ENCODE measurements around the gene C18orf63. TPM values are rescaled to one million over a fixed set of nuclear protein-coding genes. Genes with fewer than 3 reads are reported as not detected.

C18orf63 gene
- total and polyA plus RNA-seq, 4 donors = not detected

- DNase-seq (ENCODE audit: low spot score) = no peak
- H3K9me3 ChIP-seq (ENCODE audit: control insufficient read depth in 4 of 4, low read length in 3 of 4) = no peaks in the 10 kb centered on the region
- peaks cover 0 to 3% (median 0%) of the 10 kb centered on the region in 4 donors for H3K4me1 ChIP-seq (ENCODE audit: control insufficient read depth in 4 of 4, insufficient read depth in 4 of 4, low read length in 3 of 4)
- 96% methylated on average over 20 of the region's 20 CpGs for WGBS
- H3K36me3 ChIP-seq (ENCODE audit: control insufficient read depth in 4 of 4, insufficient read depth in 3 of 4, low read depth in 1 of 4, low read length in 3 of 4) = no peaks in the 10 kb centered on the region
- no peak for TF ChIP-seq RXRA (IDR thresholded peaks at IDR 0.05)
- H3K27ac ChIP-seq (ENCODE audit: low read depth in 1 of 2, low read length in 2 of 2) = no peak overlapping the region
- H3K27me3 ChIP-seq (ENCODE audit: control insufficient read depth in 4 of 4, insufficient read depth in 4 of 4, low read length in 3 of 4) = no peaks in the 10 kb centered on the region
- H3K9ac ChIP-seq (ENCODE audit: low read depth in 1 of 2, low read length in 2 of 2) = no peak overlapping the region
- no peak overlapping the region for H3K4me3 ChIP-seq (ENCODE audit: low read depth in 1 of 3, low read length in 3 of 3)
Observed at GRCh38 chr18:74389991-74390390, 74.4 kb downstream of the C18orf63 start.

GRCh38 chr18:74390900-74391299 is 75.3 kb downstream of the C18orf63 start:
- H3K4me3 ChIP-seq (ENCODE audit: low read depth in 1 of 3, low read length in 3 of 3) = no peak overlapping the region
- H3K27me3 ChIP-seq (ENCODE audit: control insufficient read depth in 4 of 4, insufficient read depth in 4 of 4, low read length in 3 of 4) = no peaks in the 10 kb centered on the region
- H3K4me1 ChIP-seq (ENCODE audit: control insufficient read depth in 4 of 4, insufficient read depth in 4 of 4, low read length in 3 of 4) = peaks cover 0 to 4% (median 3%) of the 10 kb centered on the region in 4 donors
- no peak for TF ChIP-seq EGR1 (IDR thresholded peaks at IDR 0.05; ENCODE audit: low read depth in 2 of 2)
- no peak for TF ChIP-seq FOXA2 (IDR thresholded peaks at IDR 0.05)
- TF ChIP-seq JUND (IDR thresholded peaks at IDR 0.05) = no peak
- TF ChIP-seq RAD21 (IDR thresholded peaks at IDR 0.05) = no peak
- TF ChIP-seq GABPA (IDR thresholded peaks at IDR 0.05 in 1 of 2, conservative IDR thresholded peaks at IDR 0.05 in 1 of 2) = no peak
- TF ChIP-seq HNF4G (IDR thresholded peaks at IDR 0.05) = no peak
- TF ChIP-seq, protein P1, sequence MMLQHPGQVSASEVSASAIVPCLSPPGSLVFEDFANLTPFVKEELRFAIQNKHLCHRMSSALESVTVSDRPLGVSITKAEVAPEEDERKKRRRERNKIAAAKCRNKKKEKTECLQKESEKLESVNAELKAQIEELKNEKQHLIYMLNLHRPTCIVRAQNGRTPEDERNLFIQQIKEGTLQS (IDR thresholded peaks at IDR 0.05) = no peak
- TF ChIP-seq HNF4A (conservative IDR thresholded peaks at IDR 0.05) = no peak
- TF ChIP-seq MAX (IDR thresholded peaks at IDR 0.05) = no peak
- TF ChIP-seq SP1 (IDR thresholded peaks at IDR 0.05) = no peak
- TF ChIP-seq, protein P2, sequence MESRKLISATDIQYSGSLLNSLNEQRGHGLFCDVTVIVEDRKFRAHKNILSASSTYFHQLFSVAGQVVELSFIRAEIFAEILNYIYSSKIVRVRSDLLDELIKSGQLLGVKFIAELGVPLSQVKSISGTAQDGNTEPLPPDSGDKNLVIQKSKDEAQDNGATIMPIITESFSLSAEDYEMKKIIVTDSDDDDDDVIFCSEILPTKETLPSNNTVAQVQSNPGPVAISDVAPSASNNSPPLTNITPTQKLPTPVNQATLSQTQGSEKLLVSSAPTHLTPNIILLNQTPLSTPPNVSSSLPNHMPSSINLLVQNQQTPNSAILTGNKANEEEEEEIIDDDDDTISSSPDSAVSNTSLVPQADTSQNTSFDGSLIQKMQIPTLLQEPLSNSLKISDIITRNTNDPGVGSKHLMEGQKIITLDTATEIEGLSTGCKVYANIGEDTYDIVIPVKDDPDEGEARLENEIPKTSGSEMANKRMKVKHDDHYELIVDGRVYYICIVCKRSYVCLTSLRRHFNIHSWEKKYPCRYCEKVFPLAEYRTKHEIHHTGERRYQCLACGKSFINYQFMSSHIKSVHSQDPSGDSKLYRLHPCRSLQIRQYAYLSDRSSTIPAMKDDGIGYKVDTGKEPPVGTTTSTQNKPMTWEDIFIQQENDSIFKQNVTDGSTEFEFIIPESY (IDR thresholded peaks at IDR 0.05) = no peak
- TF ChIP-seq YY1 (IDR thresholded peaks at IDR 0.05) = no peak
- no peak for TF ChIP-seq TAF1 (conservative IDR thresholded peaks at IDR 0.05)
- TF ChIP-seq, protein P3, sequence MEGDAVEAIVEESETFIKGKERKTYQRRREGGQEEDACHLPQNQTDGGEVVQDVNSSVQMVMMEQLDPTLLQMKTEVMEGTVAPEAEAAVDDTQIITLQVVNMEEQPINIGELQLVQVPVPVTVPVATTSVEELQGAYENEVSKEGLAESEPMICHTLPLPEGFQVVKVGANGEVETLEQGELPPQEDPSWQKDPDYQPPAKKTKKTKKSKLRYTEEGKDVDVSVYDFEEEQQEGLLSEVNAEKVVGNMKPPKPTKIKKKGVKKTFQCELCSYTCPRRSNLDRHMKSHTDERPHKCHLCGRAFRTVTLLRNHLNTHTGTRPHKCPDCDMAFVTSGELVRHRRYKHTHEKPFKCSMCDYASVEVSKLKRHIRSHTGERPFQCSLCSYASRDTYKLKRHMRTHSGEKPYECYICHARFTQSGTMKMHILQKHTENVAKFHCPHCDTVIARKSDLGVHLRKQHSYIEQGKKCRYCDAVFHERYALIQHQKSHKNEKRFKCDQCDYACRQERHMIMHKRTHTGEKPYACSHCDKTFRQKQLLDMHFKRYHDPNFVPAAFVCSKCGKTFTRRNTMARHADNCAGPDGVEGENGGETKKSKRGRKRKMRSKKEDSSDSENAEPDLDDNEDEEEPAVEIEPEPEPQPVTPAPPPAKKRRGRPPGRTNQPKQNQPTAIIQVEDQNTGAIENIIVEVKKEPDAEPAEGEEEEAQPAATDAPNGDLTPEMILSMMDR (IDR thresholded peaks at IDR 0.05; ENCODE audit: low read depth, low read length, missing input control) = no peak
- TF ChIP-seq NR2F2 (IDR thresholded peaks at IDR 0.05) = no peak
- TF ChIP-seq, protein P4, sequence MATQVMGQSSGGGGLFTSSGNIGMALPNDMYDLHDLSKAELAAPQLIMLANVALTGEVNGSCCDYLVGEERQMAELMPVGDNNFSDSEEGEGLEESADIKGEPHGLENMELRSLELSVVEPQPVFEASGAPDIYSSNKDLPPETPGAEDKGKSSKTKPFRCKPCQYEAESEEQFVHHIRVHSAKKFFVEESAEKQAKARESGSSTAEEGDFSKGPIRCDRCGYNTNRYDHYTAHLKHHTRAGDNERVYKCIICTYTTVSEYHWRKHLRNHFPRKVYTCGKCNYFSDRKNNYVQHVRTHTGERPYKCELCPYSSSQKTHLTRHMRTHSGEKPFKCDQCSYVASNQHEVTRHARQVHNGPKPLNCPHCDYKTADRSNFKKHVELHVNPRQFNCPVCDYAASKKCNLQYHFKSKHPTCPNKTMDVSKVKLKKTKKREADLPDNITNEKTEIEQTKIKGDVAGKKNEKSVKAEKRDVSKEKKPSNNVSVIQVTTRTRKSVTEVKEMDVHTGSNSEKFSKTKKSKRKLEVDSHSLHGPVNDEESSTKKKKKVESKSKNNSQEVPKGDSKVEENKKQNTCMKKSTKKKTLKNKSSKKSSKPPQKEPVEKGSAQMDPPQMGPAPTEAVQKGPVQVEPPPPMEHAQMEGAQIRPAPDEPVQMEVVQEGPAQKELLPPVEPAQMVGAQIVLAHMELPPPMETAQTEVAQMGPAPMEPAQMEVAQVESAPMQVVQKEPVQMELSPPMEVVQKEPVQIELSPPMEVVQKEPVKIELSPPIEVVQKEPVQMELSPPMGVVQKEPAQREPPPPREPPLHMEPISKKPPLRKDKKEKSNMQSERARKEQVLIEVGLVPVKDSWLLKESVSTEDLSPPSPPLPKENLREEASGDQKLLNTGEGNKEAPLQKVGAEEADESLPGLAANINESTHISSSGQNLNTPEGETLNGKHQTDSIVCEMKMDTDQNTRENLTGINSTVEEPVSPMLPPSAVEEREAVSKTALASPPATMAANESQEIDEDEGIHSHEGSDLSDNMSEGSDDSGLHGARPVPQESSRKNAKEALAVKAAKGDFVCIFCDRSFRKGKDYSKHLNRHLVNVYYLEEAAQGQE (IDR thresholded peaks at IDR 0.05) = no peak
- TF ChIP-seq RXRA (IDR thresholded peaks at IDR 0.05) = no peak
- TF ChIP-seq FOXA1 (IDR thresholded peaks at IDR 0.05) = no peak
- no peaks in the 10 kb centered on the region for H3K9me3 ChIP-seq (ENCODE audit: control insufficient read depth in 4 of 4, low read length in 3 of 4)
- H3K9ac ChIP-seq (ENCODE audit: low read depth in 1 of 2, low read length in 2 of 2) = no peak overlapping the region
- 84% methylated on average over 3 of the region's 3 CpGs for WGBS
- no peak for DNase-seq (ENCODE audit: low spot score)
- H3K36me3 ChIP-seq (ENCODE audit: control insufficient read depth in 4 of 4, insufficient read depth in 3 of 4, low read depth in 1 of 4, low read length in 3 of 4) = no peaks in the 10 kb centered on the region
- no peak overlapping the region for H3K27ac ChIP-seq (ENCODE audit: low read depth in 1 of 2, low read length in 2 of 2)

Measured in liver (tissue), 9 donors.